ENCODE measurements around the gene ZRANB1.

ZRANB1 gene

GRCh38 chr10:125029584-125030242 is 87.8 kb downstream of the ZRANB1 start:
- Histone ChIP-seq H3K27ac (peak overlapping the region; percentile 42), H3K4me3 (no peak overlapping the region)
- no peak for TF ChIP-seq CTCF (IDR thresholded peaks at IDR 0.05)
- DNase-seq (ENCODE audit: low spot score): no peak

GRCh38 chr10:125030567-125031197 is 88.8 kb downstream of the ZRANB1 start:
- Histone ChIP-seq H3K27ac (peak overlapping the region; percentile 18 to 60), H3K4me3 (no peak overlapping the region)
- no peak for TF ChIP-seq CTCF (IDR thresholded peaks at IDR 0.05)
- DNase-seq (ENCODE audit: low spot score): no peak

GRCh38 chr10:125032474-125033020 is 90.6 kb downstream of the ZRANB1 start:
- Histone ChIP-seq H3K27ac (peak overlapping the region in 1 of 2 donors; percentile 22), H3K4me3 (no peak overlapping the region)
- DNase-seq (ENCODE audit: low spot score): no peak
- TF ChIP-seq CTCF (IDR thresholded peaks at IDR 0.05): no peak

- Histone ChIP-seq H3K27ac (peak overlapping the region in 1 of 2 donors; percentile 22), H3K4me3 (no peak overlapping the region)
- no peak for DNase-seq (ENCODE audit: low spot score)
- no peak for TF ChIP-seq CTCF (IDR thresholded peaks at IDR 0.05)
These were observed 91.4 kb downstream of the ZRANB1 start for GRCh38 chr10:125033146-125033924.

- H3K4me3 ChIP-seq: peak overlapping the region; percentile 21
- H3K27ac ChIP-seq: peak overlapping the region; percentile 34 to 74
- no peak for TF ChIP-seq CTCF (IDR thresholded peaks at IDR 0.05)
- DNase-seq (ENCODE audit: low spot score): no peak
These were observed 92.8 kb downstream of the ZRANB1 start for GRCh38 chr10:125034675-125035074.

- no peak for TF ChIP-seq CTCF (IDR thresholded peaks at IDR 0.05)
- no peak for DNase-seq (ENCODE audit: low spot score)
- Histone ChIP-seq H3K4me3 (peak overlapping the region; percentile 39), H3K27ac (peak overlapping the region; percentile 34 to 74)
These were observed 93.2 kb downstream of the ZRANB1 start for GRCh38 chr10:125035136-125035535.

Data from coronary artery (tissue), 2 donors.